HG03354 (cell line): ENCODE results near the gene TRIM46.
A peak's percentile ranks its signal among the peaks of the same experiment; 100 is the strongest.
"Not testable (repeated sequence)": the region's sequence is repeated elsewhere in the genome, so short reads cannot be mapped to it uniquely, and the experiment has no call there.

ENCODE experiments used
- ATAC-seq: cut with Tn5 transposase; IDR thresholded peaks from one replicate; pipeline ENCODE4 v1.9.1; 2021; ENCODE audit warnings: mild to moderate bottlenecking; ENCODE audit not compliant: unreplicated experiment, poor library complexity, severe bottlenecking

The TRIM46 gene

GRCh38 chr1:155220211-155220965 is 46.7 kb downstream of the TRIM46 start:
- ATAC-seq = not testable (repeated sequence)

DNA sequence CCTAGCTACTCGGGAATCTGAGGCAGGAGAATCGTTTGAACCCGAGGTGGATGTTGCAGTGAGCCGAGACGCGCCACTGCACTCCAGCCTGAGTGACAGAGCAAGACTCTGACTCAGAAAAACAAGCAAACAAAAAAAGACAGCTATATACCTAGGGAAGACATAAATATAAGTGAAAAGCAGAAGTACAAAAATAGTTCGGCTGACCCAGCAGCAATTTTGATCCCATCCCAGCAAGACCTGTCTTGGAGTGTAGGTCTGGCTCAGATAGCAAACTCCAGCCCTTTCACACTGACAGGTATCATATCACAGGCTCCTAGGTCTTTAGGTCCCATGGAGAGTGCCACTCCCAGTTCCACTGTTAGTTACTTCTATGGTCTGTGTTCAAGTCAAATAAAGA is 49.4 kb downstream of the TRIM46 start:
- ATAC-seq = no peak

GRCh38 chr1:155225404-155225759 is 51.7 kb downstream of the TRIM46 start:
- ATAC-seq = not testable (repeated sequence)

DNA sequence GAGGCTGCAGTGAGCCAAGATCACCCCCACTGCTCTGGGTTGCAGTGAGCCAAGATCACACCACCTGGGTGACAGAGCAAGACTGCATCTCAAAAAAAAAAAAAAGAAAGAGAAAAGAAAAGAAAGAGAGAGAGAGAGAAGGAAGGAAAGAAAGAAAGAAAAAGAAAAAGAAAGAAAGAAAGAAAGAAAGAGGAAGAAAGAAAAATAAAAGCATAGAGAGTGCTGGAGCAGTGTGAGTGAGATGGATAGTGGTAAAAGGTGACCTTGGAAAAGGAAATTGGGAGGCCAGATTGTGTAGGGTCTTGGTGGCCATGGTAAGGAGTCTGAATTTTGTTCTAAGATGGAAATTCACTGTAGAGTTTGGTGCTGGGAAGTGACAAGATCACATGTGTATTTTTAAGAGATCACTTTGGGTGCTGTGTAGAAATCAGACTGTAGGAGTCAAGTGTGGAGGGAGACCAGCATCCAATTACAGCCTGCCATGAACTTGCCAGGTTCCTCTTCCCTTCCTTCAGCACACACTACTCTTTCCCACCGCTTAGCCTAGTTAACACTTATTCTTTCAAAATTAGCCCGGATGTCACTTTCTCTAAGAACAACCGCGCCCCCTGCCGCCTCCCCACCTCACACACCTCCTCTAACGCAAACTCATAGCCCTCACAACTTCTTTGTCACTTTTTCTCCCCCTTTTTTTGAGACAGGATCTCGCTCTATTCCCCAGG is 52.7 kb downstream of the TRIM46 start:
- peak; percentile 48 for ATAC-seq

GRCh38 chr1:155226910-155227260 is 53.2 kb downstream of the TRIM46 start:
- peak; percentile 26 for ATAC-seq

GRCh38 chr1:155227261-155228095 is 53.8 kb downstream of the TRIM46 start:
- ATAC-seq = peak; percentile 92

DNA sequence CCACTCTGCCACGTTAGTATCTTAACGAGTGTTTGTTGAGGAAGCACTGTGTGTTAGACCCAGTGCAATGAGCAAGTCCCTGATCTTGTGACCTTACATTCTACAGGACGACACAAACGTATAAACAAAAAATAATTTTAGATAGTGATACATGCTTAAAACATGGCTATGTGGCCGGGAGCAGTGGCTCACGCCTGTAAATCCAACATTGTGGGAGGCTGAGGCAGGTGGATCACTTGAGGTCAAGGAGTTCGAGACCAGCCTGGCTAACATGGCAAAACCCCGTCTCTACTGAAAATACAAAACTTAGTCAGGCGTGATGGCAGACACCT is 54.4 kb downstream of the TRIM46 start:
- ATAC-seq = no peak

GRCh38 chr1:155231302-155231701 is 57.7 kb downstream of the TRIM46 start:
- ATAC-seq = not testable (repeated sequence)

DNA sequence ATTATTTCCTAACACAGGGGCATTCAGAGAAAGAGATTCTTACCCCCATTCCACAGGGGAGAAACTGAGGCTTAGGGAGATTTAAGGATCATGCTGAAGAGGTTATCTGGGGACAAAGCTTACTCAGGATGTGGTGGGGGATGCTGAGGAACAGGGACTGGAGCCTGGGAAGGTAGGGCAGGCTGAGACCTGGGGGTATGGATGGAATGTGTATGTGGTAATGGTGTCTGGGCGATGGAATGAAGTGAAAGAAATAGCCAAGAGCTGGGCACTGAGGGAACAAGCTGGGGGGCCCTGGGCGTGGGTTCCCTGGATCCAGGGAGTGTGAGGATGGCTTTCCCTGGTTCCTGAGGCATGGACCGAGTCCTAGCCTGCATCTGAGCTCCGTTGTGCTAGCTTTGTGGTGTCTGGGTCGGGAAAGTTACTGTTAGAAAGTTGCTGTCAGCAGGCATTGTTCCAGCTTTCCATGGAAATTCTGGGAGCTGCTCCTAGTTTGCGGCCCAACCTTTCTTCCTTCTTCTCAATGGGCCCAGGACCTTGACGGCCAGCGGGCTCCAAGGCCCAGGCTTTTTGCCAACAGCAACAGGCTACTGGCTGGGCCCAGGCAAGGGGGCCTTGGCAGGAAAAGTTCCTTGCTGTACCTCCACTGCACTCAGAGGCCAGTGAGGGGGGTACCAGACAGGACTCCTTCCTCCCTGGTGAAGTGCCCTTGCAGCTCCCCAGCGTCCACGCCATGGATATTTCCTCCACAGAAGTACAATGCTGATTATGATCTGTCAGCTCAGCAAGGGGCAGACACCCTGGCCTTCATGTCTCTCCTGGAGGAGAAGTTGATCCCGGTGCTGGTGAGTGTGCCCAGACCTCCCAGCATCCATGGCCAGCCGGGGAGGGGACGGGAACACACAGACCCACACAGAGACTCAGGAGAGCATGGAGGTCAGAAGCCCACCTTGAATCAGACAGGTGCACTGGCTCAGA is 58.6 kb downstream of the TRIM46 start:
- ATAC-seq = not testable (repeated sequence)

DNA sequence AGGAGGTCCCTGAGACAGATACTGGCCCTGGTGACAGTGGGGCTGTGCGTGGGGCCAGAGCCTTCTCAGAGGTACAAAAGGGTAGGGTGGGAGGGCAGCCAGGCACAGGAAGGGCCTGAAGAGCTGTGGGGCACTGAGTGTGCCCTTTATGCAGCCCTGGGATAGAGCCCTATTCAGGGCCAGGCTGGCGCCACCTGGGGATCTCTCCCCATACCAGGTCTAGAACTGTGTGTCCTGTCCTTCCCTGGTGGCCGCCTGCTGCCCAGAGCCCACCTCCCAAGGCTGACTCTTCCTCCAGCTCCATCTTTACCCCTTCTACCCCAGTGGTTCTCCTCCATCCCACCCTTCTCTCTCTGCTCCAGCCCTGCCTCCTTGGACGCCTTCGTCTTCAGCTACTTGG is 59.9 kb downstream of the TRIM46 start:
- not testable (repeated sequence) for ATAC-seq
